Duodenal mucosa (tissue), 2 donors: ENCODE measurements around the gene IRF2.

Experiments
- H3K27ac ChIP-seq: one replicate; pipeline ENCODE4 v1.7.0; 2013; ENCODE audit warnings: low read depth, low read length
- H3K27me3 ChIP-seq, 2 donors: one replicate each; pipeline ENCODE4 v1.7.0; 2013; ENCODE audit warnings: low read length in 2 of 2, control low read depth in 1 of 2; ENCODE audit not compliant: insufficient read depth in 2 of 2, control insufficient read depth in 1 of 2
- H3K36me3 ChIP-seq, 2 donors: one replicate each; pipeline ENCODE4 v1.7.0; 2013; ENCODE audit warnings: low read length in 2 of 2, control low read depth in 1 of 2; ENCODE audit not compliant: insufficient read depth in 2 of 2, control insufficient read depth in 1 of 2
- H3K4me1 ChIP-seq, 2 donors: one replicate each; pipeline ENCODE4 v1.7.0; 2013; ENCODE audit warnings: low read length in 2 of 2, control low read depth in 1 of 2; ENCODE audit not compliant: insufficient read depth in 2 of 2, control insufficient read depth in 1 of 2
- H3K4me3 ChIP-seq, 2 donors: one replicate each; pipeline ENCODE4 v1.7.0; 2013; ENCODE audit warnings: low read length in 2 of 2, low read depth in 1 of 2
- H3K9ac ChIP-seq, 2 donors: one replicate each; pipeline ENCODE4 v1.7.0; 2013; ENCODE audit warnings: low read length in 2 of 2, low read depth in 1 of 2
- H3K9me3 ChIP-seq, 2 donors: one replicate each; pipeline ENCODE4 v1.7.0; 2013; ENCODE audit warnings: low read length in 2 of 2, control low read depth in 1 of 2; ENCODE audit not compliant: control insufficient read depth in 1 of 2

The IRF2 gene

GRCh38 chr4:184475498-184475897 is 1.1 kb upstream of the IRF2 start:
- peak overlapping the region; percentile 94 to 96 for H3K4me3 ChIP-seq
- H3K9ac ChIP-seq = peak overlapping the region; percentile 97 to 99

GRCh38 chr4:184475096-184475461 is 729 bp upstream of the IRF2 start:
- H3K9ac ChIP-seq = peak overlapping the region; percentile 97 to 99
- H3K36me3 ChIP-seq = peaks cover 0 to 4% of the 10 kb centered on the region in 2 donors
- peak overlapping the region; percentile 94 to 96 for H3K4me3 ChIP-seq
- no peaks in the 10 kb centered on the region for H3K27me3 ChIP-seq
- H3K9me3 ChIP-seq = no peaks in the 10 kb centered on the region
- H3K4me1 ChIP-seq = peaks cover 42 to 48% of the 10 kb centered on the region in 2 donors
- H3K27ac ChIP-seq = peak overlapping the region; percentile 96

More at GRCh38 chr4:184475498-184475897, 1.1 kb upstream of the IRF2 start:
- H3K27ac ChIP-seq = peak overlapping the region; percentile 96
- H3K4me1 ChIP-seq = peaks cover 39 to 48% of the 10 kb centered on the region in 2 donors
- peaks cover 0 to 4% of the 10 kb centered on the region in 2 donors for H3K36me3 ChIP-seq
- H3K27me3 ChIP-seq = no peaks in the 10 kb centered on the region
- H3K9me3 ChIP-seq = no peaks in the 10 kb centered on the region

GRCh38 chr4:184473499-184474262 is 669 bp downstream of the IRF2 start:
- Histone ChIP-seq H3K36me3 (peaks cover 0 to 11% of the 10 kb centered on the region in 2 donors), H3K9ac (peak overlapping the region; percentile 98), H3K9me3 (no peaks in the 10 kb centered on the region), H3K4me3 (peak overlapping the region; percentile 94 to 97), H3K27me3 (no peaks in the 10 kb centered on the region), H3K4me1 (peaks cover 44 to 46% of the 10 kb centered on the region in 2 donors), H3K27ac (peak overlapping the region; percentile 97)

GRCh38 chr4:184472614-184473498 is 1.5 kb downstream of the IRF2 start:
- H3K36me3 ChIP-seq = peaks cover 0 to 11% of the 10 kb centered on the region in 2 donors
- peaks cover 47 to 49% of the 10 kb centered on the region in 2 donors for H3K4me1 ChIP-seq
- no peaks in the 10 kb centered on the region for H3K27me3 ChIP-seq
- H3K9me3 ChIP-seq = no peaks in the 10 kb centered on the region
- H3K27ac ChIP-seq = peak overlapping the region; percentile 97
- H3K4me3 ChIP-seq = peak overlapping the region; percentile 75 to 97
- H3K9ac ChIP-seq = peak overlapping the region; percentile 85 to 87

GRCh38 chr4:184471881-184472613 is 2.3 kb downstream of the IRF2 start:
- Histone ChIP-seq H3K9me3 (no peaks in the 10 kb centered on the region), H3K27ac (peak overlapping the region; percentile 97), H3K4me3 (peak overlapping the region; percentile 75 to 97), H3K36me3 (peaks cover 0 to 11% of the 10 kb centered on the region in 2 donors), H3K27me3 (no peaks in the 10 kb centered on the region), H3K4me1 (peaks cover 46 to 49% of the 10 kb centered on the region in 2 donors), H3K9ac (peak overlapping the region; percentile 85 to 87)

- no peak overlapping the region for H3K4me3 ChIP-seq
- peaks cover 44% of the 10 kb centered on the region in 2 donors for H3K4me1 ChIP-seq
- no peak overlapping the region for H3K9ac ChIP-seq
- H3K9me3 ChIP-seq = no peaks in the 10 kb centered on the region
- no peaks in the 10 kb centered on the region for H3K27me3 ChIP-seq
- H3K36me3 ChIP-seq = peaks cover 0 to 7% of the 10 kb centered on the region in 2 donors
- no peak overlapping the region for H3K27ac ChIP-seq
These were observed 3.6 kb downstream of the IRF2 start for GRCh38 chr4:184470785-184471110.

GRCh38 chr4:184466634-184467033 is 7.7 kb downstream of the IRF2 start:
- H3K4me3 ChIP-seq = no peak overlapping the region
- no peaks in the 10 kb centered on the region for H3K9me3 ChIP-seq
- H3K27me3 ChIP-seq = no peaks in the 10 kb centered on the region
- H3K9ac ChIP-seq = no peak overlapping the region
- H3K36me3 ChIP-seq = peaks cover 5 to 7% of the 10 kb centered on the region in 2 donors
- H3K27ac ChIP-seq = no peak overlapping the region
- H3K4me1 ChIP-seq = peaks cover 38 to 40% of the 10 kb centered on the region in 2 donors

- H3K9ac ChIP-seq = no peak overlapping the region
- peaks cover 24 to 31% of the 10 kb centered on the region in 2 donors for H3K4me1 ChIP-seq
- no peaks in the 10 kb centered on the region for H3K9me3 ChIP-seq
- H3K27me3 ChIP-seq = no peaks in the 10 kb centered on the region
- no peak overlapping the region for H3K4me3 ChIP-seq
- peaks cover 5 to 7% of the 10 kb centered on the region in 2 donors for H3K36me3 ChIP-seq
- no peak overlapping the region for H3K27ac ChIP-seq
These were observed 9.4 kb downstream of the IRF2 start for GRCh38 chr4:184464759-184465454.

- Histone ChIP-seq H3K4me1 (peaks cover 15 to 28% of the 10 kb centered on the region in 2 donors), H3K36me3 (peaks cover 0 to 5% of the 10 kb centered on the region in 2 donors), H3K9me3 (no peaks in the 10 kb centered on the region), H3K4me3 (no peak overlapping the region), H3K27ac (no peak overlapping the region), H3K27me3 (no peaks in the 10 kb centered on the region), H3K9ac (no peak overlapping the region)
These were observed 10.5 kb downstream of the IRF2 start for GRCh38 chr4:184463856-184464255.
